ENCODE data around the gene SUGP1.
A peak's percentile ranks its signal among the peaks of the same experiment; 100 is the strongest.

Gene SUGP1

GRCh38 chr19:19337120-19337519 is 16.8 kb upstream of the SUGP1 start:
- Histone ChIP-seq H3K4me3 (ENCODE audit: low read length) (no peak overlapping the region), H3K27me3 (ENCODE audit: insufficient read depth, low read length) (no peaks in the 10 kb centered on the region), H3K9me3 (ENCODE audit: insufficient read depth, low read depth, low read length) (no peaks in the 10 kb centered on the region), H3K9ac (ENCODE audit: low read depth, low read length) (no peak overlapping the region), H3K4me1 (ENCODE audit: insufficient read depth, low read length) (no peaks in the 10 kb centered on the region), H3K36me3 (ENCODE audit: insufficient read depth, low read depth, low read length) (peaks cover 66% of the 10 kb centered on the region), H3K27ac (ENCODE audit: low read length) (no peak overlapping the region)

- Histone ChIP-seq H3K9me3 (ENCODE audit: insufficient read depth, low read depth, low read length) (no peaks in the 10 kb centered on the region), H3K36me3 (ENCODE audit: insufficient read depth, low read depth, low read length) (peaks cover 69% of the 10 kb centered on the region), H3K9ac (ENCODE audit: low read depth, low read length) (no peak overlapping the region), H3K4me3 (ENCODE audit: low read length) (no peak overlapping the region), H3K27ac (ENCODE audit: low read length) (no peak overlapping the region), H3K4me1 (ENCODE audit: insufficient read depth, low read length) (no peaks in the 10 kb centered on the region), H3K27me3 (ENCODE audit: insufficient read depth, low read length) (no peaks in the 10 kb centered on the region)
Measured at GRCh38 chr19:19336597-19336996, 16.3 kb upstream of the SUGP1 start.

- Histone ChIP-seq H3K27me3 (ENCODE audit: insufficient read depth, low read length) (no peaks in the 10 kb centered on the region), H3K36me3 (ENCODE audit: insufficient read depth, low read depth, low read length) (peaks cover 74% of the 10 kb centered on the region), H3K9me3 (ENCODE audit: insufficient read depth, low read depth, low read length) (no peaks in the 10 kb centered on the region), H3K27ac (ENCODE audit: low read length) (no peak overlapping the region), H3K4me3 (ENCODE audit: low read length) (no peak overlapping the region), H3K9ac (ENCODE audit: low read depth, low read length) (no peak overlapping the region), H3K4me1 (ENCODE audit: insufficient read depth, low read length) (no peaks in the 10 kb centered on the region)
Measured at GRCh38 chr19:19335408-19336158, 15.3 kb upstream of the SUGP1 start.

- Histone ChIP-seq H3K9me3 (ENCODE audit: insufficient read depth, low read depth, low read length) (no peaks in the 10 kb centered on the region), H3K4me3 (ENCODE audit: low read length) (no peak overlapping the region), H3K36me3 (ENCODE audit: insufficient read depth, low read depth, low read length) (peaks cover 77% of the 10 kb centered on the region), H3K4me1 (ENCODE audit: insufficient read depth, low read length) (no peaks in the 10 kb centered on the region), H3K27ac (ENCODE audit: low read length) (no peak overlapping the region), H3K27me3 (ENCODE audit: insufficient read depth, low read length) (no peaks in the 10 kb centered on the region), H3K9ac (ENCODE audit: low read depth, low read length) (no peak overlapping the region)
Measured at GRCh38 chr19:19334989-19335344, 14.7 kb upstream of the SUGP1 start.

- no peak overlapping the region for H3K27ac ChIP-seq (ENCODE audit: low read length)
Measured at GRCh38 chr19:19334063-19334988, 14.0 kb upstream of the SUGP1 start.

GRCh38 chr19:19329126-19329525 is 8.8 kb upstream of the SUGP1 start:
- H3K27me3 ChIP-seq (ENCODE audit: insufficient read depth, low read length), result no peaks in the 10 kb centered on the region
- H3K9me3 ChIP-seq (ENCODE audit: insufficient read depth, low read depth, low read length), result no peaks in the 10 kb centered on the region
- peaks cover 68% of the 10 kb centered on the region for H3K36me3 ChIP-seq (ENCODE audit: insufficient read depth, low read depth, low read length)
- no peak overlapping the region for H3K9ac ChIP-seq (ENCODE audit: low read depth, low read length)
- no peak overlapping the region for H3K4me3 ChIP-seq (ENCODE audit: low read length)
- no peaks in the 10 kb centered on the region for H3K4me1 ChIP-seq (ENCODE audit: insufficient read depth, low read length)
- H3K27ac ChIP-seq (ENCODE audit: low read length), result no peak overlapping the region

More at GRCh38 chr19:19334063-19334988, 14.0 kb upstream of the SUGP1 start:
- Histone ChIP-seq H3K36me3 (ENCODE audit: insufficient read depth, low read depth, low read length) (peaks cover 80% of the 10 kb centered on the region), H3K4me1 (ENCODE audit: insufficient read depth, low read length) (no peaks in the 10 kb centered on the region), H3K27me3 (ENCODE audit: insufficient read depth, low read length) (no peaks in the 10 kb centered on the region), H3K9me3 (ENCODE audit: insufficient read depth, low read depth, low read length) (no peaks in the 10 kb centered on the region), H3K9ac (ENCODE audit: low read depth, low read length) (no peak overlapping the region), H3K4me3 (ENCODE audit: low read length) (no peak overlapping the region)

GRCh38 chr19:19327672-19328071 is 7.4 kb upstream of the SUGP1 start:
- no peak overlapping the region for H3K27ac ChIP-seq (ENCODE audit: low read length)
- H3K4me3 ChIP-seq (ENCODE audit: low read length), result no peak overlapping the region
- H3K9ac ChIP-seq (ENCODE audit: low read depth, low read length), result no peak overlapping the region
- H3K27me3 ChIP-seq (ENCODE audit: insufficient read depth, low read length), result no peaks in the 10 kb centered on the region
- H3K36me3 ChIP-seq (ENCODE audit: insufficient read depth, low read depth, low read length), result peaks cover 64% of the 10 kb centered on the region
- no peaks in the 10 kb centered on the region for H3K4me1 ChIP-seq (ENCODE audit: insufficient read depth, low read length)
- no peaks in the 10 kb centered on the region for H3K9me3 ChIP-seq (ENCODE audit: insufficient read depth, low read depth, low read length)

- H3K4me3 ChIP-seq (ENCODE audit: low read length), result no peak overlapping the region
- no peaks in the 10 kb centered on the region for H3K27me3 ChIP-seq (ENCODE audit: insufficient read depth, low read length)
- peaks cover 40% of the 10 kb centered on the region for H3K36me3 ChIP-seq (ENCODE audit: insufficient read depth, low read depth, low read length)
- H3K9ac ChIP-seq (ENCODE audit: low read depth, low read length), result no peak overlapping the region
- H3K27ac ChIP-seq (ENCODE audit: low read length), result no peak overlapping the region
- peaks cover 6% of the 10 kb centered on the region; the same call in 1 of the 2 replicates for H3K4me1 ChIP-seq (ENCODE audit: insufficient read depth, low read length)
- no peaks in the 10 kb centered on the region for H3K9me3 ChIP-seq (ENCODE audit: insufficient read depth, low read depth, low read length)
Measured at GRCh38 chr19:19324059-19324770, 3.9 kb upstream of the SUGP1 start.

GRCh38 chr19:19321141-19321577 is 850 bp upstream of the SUGP1 start:
- H3K27ac ChIP-seq (ENCODE audit: low read length), result peak overlapping the region; percentile 23
- H3K9ac ChIP-seq (ENCODE audit: low read depth, low read length), result peak overlapping the region; percentile 78; the same call in 1 of the 2 replicates
- peaks cover 7% of the 10 kb centered on the region; the same call in 1 of the 2 replicates for H3K4me1 ChIP-seq (ENCODE audit: insufficient read depth, low read length)
- H3K36me3 ChIP-seq (ENCODE audit: insufficient read depth, low read depth, low read length), result peaks cover 30% of the 10 kb centered on the region
- no peaks in the 10 kb centered on the region for H3K27me3 ChIP-seq (ENCODE audit: insufficient read depth, low read length)
- H3K4me3 ChIP-seq (ENCODE audit: low read length), result peak overlapping the region; percentile 69
- H3K9me3 ChIP-seq (ENCODE audit: insufficient read depth, low read depth, low read length), result no peaks in the 10 kb centered on the region

GRCh38 chr19:19319732-19320360 is 463 bp downstream of the SUGP1 start:
- Histone ChIP-seq H3K27ac (ENCODE audit: low read length) (peak overlapping the region; percentile 23), H3K4me1 (ENCODE audit: insufficient read depth, low read length) (peaks cover 7% of the 10 kb centered on the region; the same call in 1 of the 2 replicates), H3K4me3 (ENCODE audit: low read length) (peak overlapping the region; percentile 69), H3K36me3 (ENCODE audit: insufficient read depth, low read depth, low read length) (peaks cover 33% of the 10 kb centered on the region), H3K9me3 (ENCODE audit: insufficient read depth, low read depth, low read length) (no peaks in the 10 kb centered on the region), H3K9ac (ENCODE audit: low read depth, low read length) (peak overlapping the region; percentile 78), H3K27me3 (ENCODE audit: insufficient read depth, low read length) (no peaks in the 10 kb centered on the region)

- H3K36me3 ChIP-seq (ENCODE audit: insufficient read depth, low read depth, low read length), result peaks cover 43% of the 10 kb centered on the region
- H3K27ac ChIP-seq (ENCODE audit: low read length), result no peak overlapping the region
- no peak overlapping the region for H3K9ac ChIP-seq (ENCODE audit: low read depth, low read length)
Measured at GRCh38 chr19:19316082-19316481, 4.2 kb downstream of the SUGP1 start.

More at GRCh38 chr19:19316082-19316481, 4.2 kb downstream of the SUGP1 start:
- Histone ChIP-seq H3K4me3 (ENCODE audit: low read length) (no peak overlapping the region), H3K27me3 (ENCODE audit: insufficient read depth, low read length) (no peaks in the 10 kb centered on the region), H3K4me1 (ENCODE audit: insufficient read depth, low read length) (0 out of 2 replicates have a peak, but pooled peaks cover 3% of the 10 kb centered on the region), H3K9me3 (ENCODE audit: insufficient read depth, low read depth, low read length) (no peaks in the 10 kb centered on the region)

Data from iPS-20b (cell line).